Nephron progenitor cell (in vitro differentiated cells): ENCODE measurements around the gene GPSM1.

Experiments
- DNase-seq: peaks from one replicate; pipeline ENCODE4 v3.0.0; 2021
- H3K27ac Mint-ChIP-seq: 2 replicates; pipeline ENCODE4 v1.8.0; 2021; ENCODE audit warnings: mild to moderate bottlenecking, moderate library complexity, mixed read lengths
- H3K27me3 Mint-ChIP-seq: 2 replicates; pipeline ENCODE4 v1.8.0; 2021; ENCODE audit warnings: mild to moderate bottlenecking, low read depth, mixed read lengths; ENCODE audit not compliant: poor library complexity
- H3K36me3 Mint-ChIP-seq: 2 replicates; pipeline ENCODE4 v1.8.0; 2021; ENCODE audit warnings: low read depth, mixed read lengths
- H3K4me1 Mint-ChIP-seq: 2 replicates; pipeline ENCODE4 v1.8.0; 2021; ENCODE audit warnings: mixed read lengths
- H3K4me3 Mint-ChIP-seq: 2 replicates; pipeline ENCODE4 v1.8.0; 2021; ENCODE audit warnings: mild to moderate bottlenecking, moderate library complexity, mixed read lengths
- H3K9me3 Mint-ChIP-seq: 2 replicates; pipeline ENCODE4 v1.8.0; 2021; ENCODE audit warnings: mild to moderate bottlenecking, moderate library complexity, mixed read lengths
- TF ChIP-seq, protein P1 (sequence below): fragments of 200-600 bp; sonication (generic); IDR thresholded peaks from 2 replicates; pipeline ENCODE4 v1.5.0; 2021; ENCODE audit warnings: antibody characterized with exemption

Gene GPSM1

DNA sequence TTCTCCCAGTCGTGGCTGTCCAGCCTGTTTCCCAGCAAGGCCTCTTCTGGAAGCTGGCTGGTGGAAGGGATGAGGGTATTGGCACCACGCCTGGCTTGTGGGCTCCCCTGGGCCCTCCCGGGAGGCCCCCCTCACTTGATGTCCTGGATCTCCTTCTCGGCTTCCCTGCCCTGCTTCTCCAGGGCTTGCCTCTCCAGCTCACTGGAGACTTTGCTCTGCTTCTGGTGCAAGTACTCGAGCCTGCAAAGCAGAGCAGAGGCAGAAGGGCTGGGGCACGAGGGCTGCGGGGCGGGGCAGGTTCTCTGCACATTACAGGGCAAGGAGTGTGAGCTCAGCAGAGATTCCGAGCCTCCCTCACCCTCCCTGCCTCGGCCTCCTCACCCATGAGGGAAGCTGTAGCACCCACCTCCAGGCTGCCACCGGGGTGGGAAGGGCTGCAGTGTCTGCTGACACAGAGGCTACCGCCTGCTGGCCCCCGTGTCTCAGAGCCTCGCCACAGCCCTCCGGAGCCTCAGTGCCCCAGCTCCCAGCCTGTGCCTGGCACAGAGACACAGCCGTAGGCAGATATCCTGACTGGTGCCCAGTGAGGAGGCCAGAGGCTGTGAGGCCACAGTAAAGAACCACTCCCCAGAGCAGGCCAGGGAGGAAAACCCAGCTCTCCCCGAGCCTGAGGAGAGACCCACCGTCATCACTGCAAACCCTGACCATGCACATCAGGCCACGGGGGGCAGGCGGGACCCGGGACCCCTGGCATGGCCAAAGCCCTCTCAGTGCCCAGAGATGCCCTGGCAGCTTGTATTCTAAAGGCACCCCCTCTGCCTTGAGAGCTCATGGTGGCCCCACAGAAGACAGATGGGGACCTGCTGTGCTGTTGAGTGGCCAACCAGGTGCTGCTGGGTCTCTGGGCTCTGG is 65.5 kb downstream of the GPSM1 start:
- no peak for DNase-seq
- Mint-ChIP-seq H3K4me1 (no peaks in the 10 kb centered on the region), H3K27me3 (no peaks in the 10 kb centered on the region), H3K27ac (no peak overlapping the region), H3K9me3 (no peaks in the 10 kb centered on the region), H3K36me3 (peaks cover 43% of the 10 kb centered on the region), H3K4me3 (no peak overlapping the region)
- TF ChIP-seq, protein P1, sequence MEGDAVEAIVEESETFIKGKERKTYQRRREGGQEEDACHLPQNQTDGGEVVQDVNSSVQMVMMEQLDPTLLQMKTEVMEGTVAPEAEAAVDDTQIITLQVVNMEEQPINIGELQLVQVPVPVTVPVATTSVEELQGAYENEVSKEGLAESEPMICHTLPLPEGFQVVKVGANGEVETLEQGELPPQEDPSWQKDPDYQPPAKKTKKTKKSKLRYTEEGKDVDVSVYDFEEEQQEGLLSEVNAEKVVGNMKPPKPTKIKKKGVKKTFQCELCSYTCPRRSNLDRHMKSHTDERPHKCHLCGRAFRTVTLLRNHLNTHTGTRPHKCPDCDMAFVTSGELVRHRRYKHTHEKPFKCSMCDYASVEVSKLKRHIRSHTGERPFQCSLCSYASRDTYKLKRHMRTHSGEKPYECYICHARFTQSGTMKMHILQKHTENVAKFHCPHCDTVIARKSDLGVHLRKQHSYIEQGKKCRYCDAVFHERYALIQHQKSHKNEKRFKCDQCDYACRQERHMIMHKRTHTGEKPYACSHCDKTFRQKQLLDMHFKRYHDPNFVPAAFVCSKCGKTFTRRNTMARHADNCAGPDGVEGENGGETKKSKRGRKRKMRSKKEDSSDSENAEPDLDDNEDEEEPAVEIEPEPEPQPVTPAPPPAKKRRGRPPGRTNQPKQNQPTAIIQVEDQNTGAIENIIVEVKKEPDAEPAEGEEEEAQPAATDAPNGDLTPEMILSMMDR, result no peak

DNA sequence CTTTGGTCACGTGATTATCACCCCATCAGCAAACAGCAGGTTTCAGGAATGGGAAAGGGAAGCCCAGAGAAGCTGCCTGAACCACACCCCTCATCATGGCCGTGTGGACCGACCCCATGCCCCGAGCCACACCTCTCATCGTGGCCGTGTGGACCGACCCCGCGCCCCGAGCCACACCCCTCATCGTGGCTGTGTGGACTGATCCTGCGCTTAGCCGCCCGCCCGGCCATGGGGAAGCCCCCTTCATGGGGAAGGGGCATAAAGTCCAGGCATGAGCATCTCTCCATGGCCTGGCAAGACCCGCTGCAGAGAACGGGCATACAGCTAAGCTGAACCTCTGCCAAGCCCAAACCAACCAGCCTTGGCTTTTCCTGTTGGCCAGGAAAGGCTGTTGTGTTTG is 66.2 kb downstream of the GPSM1 start:
- TF ChIP-seq, protein P1, result no peak
- peaks cover 39% of the 10 kb centered on the region for H3K36me3 Mint-ChIP-seq
- DNase-seq, result no peak
- H3K9me3 Mint-ChIP-seq, result no peaks in the 10 kb centered on the region
- H3K27me3 Mint-ChIP-seq, result no peaks in the 10 kb centered on the region
- no peak overlapping the region for H3K27ac Mint-ChIP-seq
- peaks cover 5% of the 10 kb centered on the region for H3K4me1 Mint-ChIP-seq
- H3K4me3 Mint-ChIP-seq, result no peak overlapping the region

DNA sequence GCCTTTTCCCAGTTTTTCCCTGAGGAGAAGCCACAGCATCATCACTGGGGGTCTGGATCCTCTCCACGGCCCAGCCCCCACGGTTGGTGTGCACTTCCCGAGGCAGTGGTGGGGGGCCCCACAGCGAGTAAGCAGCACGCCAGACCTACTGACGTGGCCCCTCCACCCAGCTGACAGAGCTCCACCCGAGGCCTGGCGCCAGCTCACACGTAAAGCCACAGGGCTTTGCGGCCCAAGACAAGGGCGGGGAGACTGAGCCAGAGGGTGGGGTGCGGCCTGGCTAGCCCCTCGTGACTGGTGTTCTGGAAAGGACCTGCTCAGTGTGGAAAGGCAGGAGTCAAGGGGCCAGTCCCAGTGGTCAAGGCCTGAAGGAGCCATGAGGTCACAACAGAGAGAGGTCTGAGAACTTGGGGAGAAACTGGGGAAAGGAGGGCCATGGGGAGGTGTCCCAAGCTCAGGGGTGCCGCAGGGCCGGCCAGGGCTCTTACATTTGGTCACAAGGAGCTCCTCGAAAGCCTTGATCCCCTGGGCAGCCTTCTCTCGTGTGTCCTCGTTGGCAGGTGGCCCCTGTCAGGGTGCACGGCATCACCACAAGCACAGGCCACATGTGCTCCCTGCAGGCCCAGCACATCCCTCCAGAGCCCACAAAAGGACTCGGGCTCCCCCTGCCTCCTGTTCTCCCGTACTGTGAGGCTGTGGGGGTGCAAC is 67.1 kb downstream of the GPSM1 start:
- no peaks in the 10 kb centered on the region for H3K9me3 Mint-ChIP-seq
- TF ChIP-seq, protein P1, result no peak
- no peak for DNase-seq
- H3K4me1 Mint-ChIP-seq, result peaks cover 14% of the 10 kb centered on the region
- no peak overlapping the region for H3K27ac Mint-ChIP-seq
- H3K27me3 Mint-ChIP-seq, result no peaks in the 10 kb centered on the region
- H3K36me3 Mint-ChIP-seq, result peaks cover 31% of the 10 kb centered on the region
- H3K4me3 Mint-ChIP-seq, result no peak overlapping the region

DNA sequence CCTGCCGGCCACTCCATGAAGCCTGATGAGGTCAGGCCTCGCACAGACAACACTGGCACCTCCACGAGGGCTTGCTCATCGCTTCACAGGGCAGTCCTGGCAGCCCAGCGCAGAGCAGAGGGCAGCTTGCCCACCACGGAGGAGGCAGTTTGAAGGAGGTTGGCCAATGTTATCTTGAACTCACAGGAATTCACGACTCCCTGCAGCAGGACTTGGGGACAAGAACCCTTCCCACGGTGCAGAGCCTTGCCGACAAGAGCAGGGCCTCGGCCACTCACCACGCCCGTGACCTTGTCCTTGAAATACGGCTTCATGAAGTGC is 67.6 kb downstream of the GPSM1 start:
- no peak overlapping the region for H3K4me3 Mint-ChIP-seq
- H3K9me3 Mint-ChIP-seq, result no peaks in the 10 kb centered on the region
- H3K27ac Mint-ChIP-seq, result no peak overlapping the region
- TF ChIP-seq, protein P1, result no peak
- H3K27me3 Mint-ChIP-seq, result no peaks in the 10 kb centered on the region
- peaks cover 26% of the 10 kb centered on the region for H3K36me3 Mint-ChIP-seq
- H3K4me1 Mint-ChIP-seq, result peaks cover 14% of the 10 kb centered on the region
- no peak for DNase-seq

DNA sequence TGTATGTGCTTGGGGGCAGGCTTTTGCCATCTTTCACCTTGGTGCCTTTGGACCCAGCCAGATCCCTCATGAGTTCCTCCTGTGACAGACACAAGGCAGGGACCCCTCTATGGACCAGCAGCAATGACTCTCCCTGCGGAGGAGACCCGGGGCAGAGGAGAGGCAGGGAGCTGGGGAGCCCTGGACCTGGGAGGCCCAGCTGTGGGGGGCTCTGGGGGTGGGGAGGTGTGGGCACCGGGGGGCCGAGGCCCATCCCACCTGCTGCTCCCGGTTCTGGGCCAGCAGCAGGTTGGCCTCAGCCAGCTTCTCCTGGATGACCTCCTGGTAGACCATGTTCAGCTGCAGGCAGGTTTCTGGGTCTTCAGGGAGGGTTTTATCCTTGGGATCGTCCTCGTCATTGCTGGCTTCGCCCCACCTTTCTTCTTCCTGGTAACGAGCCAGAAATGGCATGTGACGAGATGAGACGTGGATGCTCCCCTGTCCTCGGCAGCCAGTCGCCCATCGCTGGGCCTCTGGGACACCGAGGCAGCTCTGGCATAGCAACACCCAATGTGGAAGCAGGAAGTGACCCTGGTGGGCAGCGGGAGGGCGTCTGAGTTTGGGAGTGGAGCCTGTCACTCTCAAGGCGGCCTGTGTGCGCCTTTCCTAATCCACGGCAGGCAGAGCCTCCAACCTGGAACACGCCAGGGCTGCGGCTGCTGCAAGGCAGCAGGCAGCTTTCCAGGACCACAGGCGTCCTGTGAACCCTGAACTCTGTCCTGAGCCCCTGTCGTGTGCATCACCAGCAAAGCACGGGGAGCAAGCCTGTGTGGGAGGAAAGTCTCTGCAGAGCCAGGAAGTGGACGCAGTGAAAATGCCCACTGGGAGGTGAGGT is 68.2 kb downstream of the GPSM1 start:
- peaks cover 21% of the 10 kb centered on the region for H3K36me3 Mint-ChIP-seq
- no peak for DNase-seq
- H3K9me3 Mint-ChIP-seq, result no peaks in the 10 kb centered on the region
- H3K4me3 Mint-ChIP-seq, result no peak overlapping the region
- H3K27ac Mint-ChIP-seq, result no peak overlapping the region
- peaks cover 14% of the 10 kb centered on the region for H3K4me1 Mint-ChIP-seq
- TF ChIP-seq, protein P1, result no peak
- no peaks in the 10 kb centered on the region for H3K27me3 Mint-ChIP-seq
